ENCODE results near the gene DHX35.

DNA sequence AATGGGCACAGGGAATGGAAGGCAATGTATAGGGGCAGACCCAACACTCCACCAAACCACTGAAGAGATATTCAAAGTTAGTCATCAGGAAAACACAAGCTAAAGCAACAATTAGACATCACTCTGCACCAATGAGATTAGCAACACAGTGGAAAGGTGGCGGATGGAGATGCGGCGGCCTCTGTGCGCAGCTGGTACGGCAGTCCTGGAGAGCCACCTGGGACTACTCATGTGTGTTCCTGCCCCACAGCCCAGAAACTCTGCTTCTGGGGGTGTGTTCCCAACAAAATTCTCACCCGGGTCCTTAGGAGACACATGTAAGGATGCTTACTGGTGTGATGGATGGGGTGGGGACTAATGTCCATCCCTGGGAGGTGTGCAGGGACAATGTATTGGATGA is 82.4 kb downstream of the DHX35 start:
- TF ChIP-seq REST (IDR thresholded peaks at IDR 0.05; ENCODE audit: unreplicated experiment) (no peak), POLR2AphosphoS5 (IDR thresholded peaks at IDR 0.05; ENCODE audit: low read depth) (no peak), EZH2phosphoT487 (IDR thresholded peaks at IDR 0.05; ENCODE audit: unreplicated experiment) (no peak), ETS1 (IDR thresholded peaks at IDR 0.05) (no peak), CREB1 (CRISPR knock-in tag; IDR thresholded peaks at IDR 0.05; ENCODE audit: low read depth) (no peak), EZH2 (IDR thresholded peaks at IDR 0.05; ENCODE audit: low read depth, unreplicated experiment) (no peak), STAT1 (IDR thresholded peaks at IDR 0.05; ENCODE audit: unreplicated experiment) (no peak), ZNF114 (CRISPR knock-in tag; IDR thresholded peaks at IDR 0.05) (no peak), NANOG (IDR thresholded peaks at IDR 0.05; ENCODE audit: borderline replicate concordance) (no peak)
- TF ChIP-seq, protein P1, sequence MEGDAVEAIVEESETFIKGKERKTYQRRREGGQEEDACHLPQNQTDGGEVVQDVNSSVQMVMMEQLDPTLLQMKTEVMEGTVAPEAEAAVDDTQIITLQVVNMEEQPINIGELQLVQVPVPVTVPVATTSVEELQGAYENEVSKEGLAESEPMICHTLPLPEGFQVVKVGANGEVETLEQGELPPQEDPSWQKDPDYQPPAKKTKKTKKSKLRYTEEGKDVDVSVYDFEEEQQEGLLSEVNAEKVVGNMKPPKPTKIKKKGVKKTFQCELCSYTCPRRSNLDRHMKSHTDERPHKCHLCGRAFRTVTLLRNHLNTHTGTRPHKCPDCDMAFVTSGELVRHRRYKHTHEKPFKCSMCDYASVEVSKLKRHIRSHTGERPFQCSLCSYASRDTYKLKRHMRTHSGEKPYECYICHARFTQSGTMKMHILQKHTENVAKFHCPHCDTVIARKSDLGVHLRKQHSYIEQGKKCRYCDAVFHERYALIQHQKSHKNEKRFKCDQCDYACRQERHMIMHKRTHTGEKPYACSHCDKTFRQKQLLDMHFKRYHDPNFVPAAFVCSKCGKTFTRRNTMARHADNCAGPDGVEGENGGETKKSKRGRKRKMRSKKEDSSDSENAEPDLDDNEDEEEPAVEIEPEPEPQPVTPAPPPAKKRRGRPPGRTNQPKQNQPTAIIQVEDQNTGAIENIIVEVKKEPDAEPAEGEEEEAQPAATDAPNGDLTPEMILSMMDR (conservative IDR thresholded peaks at IDR 0.05; ENCODE audit: low read depth in 2 of 2) = no peak
